Erythroblast (primary cell): ENCODE data around the gene PPP1R14B.

Source experiments
- GATA1 ChIP-seq: IDR thresholded peaks from 2 replicates; pipeline ENCODE4 v1.6.1; 2011; ENCODE audit warnings: low read depth, mild to moderate bottlenecking, control low read depth, low read length, moderate library complexity
- POLR2A ChIP-seq: IDR thresholded peaks from 2 replicates; pipeline ENCODE4 v1.6.1; 2011; ENCODE audit warnings: mild to moderate bottlenecking, low read length

DNA sequence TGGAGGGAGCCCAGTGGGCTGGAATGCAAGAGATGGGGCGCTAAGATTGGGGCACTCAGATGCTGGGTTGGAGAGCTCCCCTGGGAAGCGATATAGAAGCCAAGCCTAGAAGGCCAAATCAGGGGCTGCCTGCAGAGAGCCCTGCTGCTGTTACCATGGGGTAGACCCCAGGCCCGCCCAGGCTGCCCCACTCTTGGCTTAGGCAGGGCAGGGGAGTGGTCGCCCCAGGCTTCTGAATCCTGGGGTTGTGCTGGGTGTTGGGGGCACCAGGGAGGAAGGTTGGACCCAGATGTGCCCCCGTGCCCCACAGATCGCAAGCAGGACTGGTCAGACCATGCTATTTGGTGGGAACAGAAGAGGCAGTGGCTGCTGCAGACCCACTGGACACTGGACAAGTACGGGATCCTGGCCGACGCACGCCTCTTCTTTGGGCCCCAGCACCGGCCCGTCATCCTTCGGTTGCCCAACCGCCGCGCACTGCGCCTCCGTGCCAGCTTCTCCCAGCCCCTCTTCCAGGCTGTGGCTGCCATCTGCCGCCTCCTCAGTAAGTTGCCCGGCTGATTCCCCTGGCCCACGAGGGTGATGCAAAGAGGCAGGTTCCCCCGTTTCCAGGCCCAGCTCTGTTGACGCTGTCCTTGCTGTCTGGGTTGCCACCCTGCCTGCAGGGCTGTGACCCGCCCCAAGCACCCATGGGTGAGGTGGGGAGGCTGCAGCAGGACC lies 36.3 kb downstream of the PPP1R14B start:
- TF ChIP-seq POLR2A (no peak), GATA1 (no peak)
